HepG2 (cell line): ENCODE measurements around the gene SLFNL1.

Source experiments
- ARHGAP35 ChIP-seq: sonication (generic); formaldehyde crosslinking; IDR thresholded peaks from 2 replicates; pipeline ENCODE4 v1.9.0; 2022; ENCODE audit warnings: mild to moderate bottlenecking, inconsistent platforms, moderate library complexity, missing genetic modification reagents, borderline replicate concordance
- CCAR2 ChIP-seq: fragments of 200-400 bp; formaldehyde crosslinking; optimal IDR thresholded peaks from 2 replicates; pipeline ENCODE3; 2018; ENCODE audit warnings: low read depth, mild to moderate bottlenecking, low read length, moderate library complexity
- CHCHD3 ChIP-seq: sonication (generic); formaldehyde crosslinking; IDR thresholded peaks from 2 replicates; pipeline ENCODE4 v1.8.0; 2022; ENCODE audit warnings: mild to moderate bottlenecking, missing genetic modification reagents, moderate library complexity
- CTCF ChIP-seq: sonication (generic); formaldehyde crosslinking; IDR thresholded peaks from 2 replicates; pipeline ENCODE4 v1.5.0; 2020; ENCODE audit warnings: mild to moderate bottlenecking, missing genetic modification reagents, moderate library complexity
- FOXP1 ChIP-seq, 2 experiments: fragments of 450-650 bp in 1 of 2; IDR thresholded peaks; 2 replicates each; pipeline ENCODE4 v1.6.1; 2017 to 2018; ENCODE audit warnings: antibody characterized with exemption in 1 of 2
- MBNL3 ChIP-seq: fragments of 250-450 bp; sonication (Bioruptor Pico); conservative IDR thresholded peaks from 2 replicates; pipeline ENCODE4 v1.8.0; 2022; ENCODE audit warnings: mild to moderate bottlenecking, inconsistent platforms
- MEIS2 ChIP-seq: sonication (generic); formaldehyde crosslinking; IDR thresholded peaks from 2 replicates; pipeline ENCODE4 v1.9.0; 2021; ENCODE audit warnings: mild to moderate bottlenecking, missing genetic modification reagents
- NFE2 ChIP-seq: sonication (generic); formaldehyde crosslinking; IDR thresholded peaks from 2 replicates; pipeline ENCODE4 v1.4.0; 2020; ENCODE audit warnings: missing genetic modification reagents
- NFE2L1 ChIP-seq: sonication (generic); formaldehyde crosslinking; IDR thresholded peaks from 2 replicates; pipeline ENCODE4 v1.4.0; 2020; ENCODE audit warnings: missing genetic modification reagents, mild to moderate bottlenecking, borderline replicate concordance
- SMAD1 ChIP-seq: sonication (generic); formaldehyde crosslinking; IDR thresholded peaks from 2 replicates; pipeline ENCODE4 v1.4.0; 2020; ENCODE audit warnings: missing genetic modification reagents, low read depth, mild to moderate bottlenecking, borderline replicate concordance
- ZFP1 ChIP-seq: IDR thresholded peaks from 2 replicates; pipeline ENCODE4 v1.6.1; 2016
- ZNF274 ChIP-seq: sonication (generic); formaldehyde crosslinking; IDR thresholded peaks from 2 replicates; pipeline ENCODE4 v1.5.1; 2020; ENCODE audit warnings: mild to moderate bottlenecking, missing genetic modification reagents
- ZNF501 ChIP-seq: sonication (generic); formaldehyde crosslinking; IDR thresholded peaks from 2 replicates; pipeline ENCODE4 v1.5.1; 2020; ENCODE audit warnings: mild to moderate bottlenecking, moderate library complexity, missing genetic modification reagents
- ZNF792 ChIP-seq: IDR thresholded peaks from 2 replicates; pipeline ENCODE4 v1.6.1; 2016

GRCh38 chr1:41019353-41019745 is 2.2 kb downstream of the SLFNL1 start:
- TF ChIP-seq CTCF (CRISPR knock-in tag) (no peak), ZFP1 (CRISPR knock-in tag) (no peak), MBNL3 (CRISPR knock-in tag) (no peak), CCAR2 (no peak), ZNF501 (CRISPR knock-in tag) (no peak), CHCHD3 (CRISPR knock-in tag) (no peak), ZNF274 (CRISPR knock-in tag) (no peak), FOXP1 (IDR thresholded peaks at IDR 0.05) (no peak), FOXP1 (CRISPR knock-in tag; IDR thresholded peaks at IDR 0.05) (no peak), ARHGAP35 (CRISPR knock-in tag) (no peak), MEIS2 (CRISPR knock-in tag) (no peak), NFE2L1 (CRISPR knock-in tag) (no peak), SMAD1 (CRISPR knock-in tag) (no peak), ZNF792 (CRISPR knock-in tag) (no peak), NFE2 (CRISPR knock-in tag) (no peak)
